Gastrocnemius medialis (tissue), 4 donors: Measurements from ENCODE around the gene TOMM70.

Experiments used
- CTCF ChIP-seq, 5 experiments: fragments of 450-650 bp in 3 of 5; fragments of 200-600 bp in 2 of 5; sonication (generic) in 2 of 5; IDR thresholded peaks in 4 of 5; conservative IDR thresholded peaks in 1 of 5; 1 replicate in 4 of 5; 2 replicates in 1 of 5; pipeline ENCODE4 v1.5.1; 2016 to 2019; ENCODE audit warnings: antibody characterized with exemption in 5 of 5, mild to moderate bottlenecking in 3 of 5, moderate library complexity in 3 of 5
- POLR2A ChIP-seq, 2 donors: fragments of 450-650 bp; IDR thresholded peaks; one replicate each; pipeline ENCODE4 v1.6.1; 2017; ENCODE audit warnings: antibody characterized with exemption in 2 of 2, mild to moderate bottlenecking in 2 of 2, moderate library complexity in 2 of 2

DNA sequence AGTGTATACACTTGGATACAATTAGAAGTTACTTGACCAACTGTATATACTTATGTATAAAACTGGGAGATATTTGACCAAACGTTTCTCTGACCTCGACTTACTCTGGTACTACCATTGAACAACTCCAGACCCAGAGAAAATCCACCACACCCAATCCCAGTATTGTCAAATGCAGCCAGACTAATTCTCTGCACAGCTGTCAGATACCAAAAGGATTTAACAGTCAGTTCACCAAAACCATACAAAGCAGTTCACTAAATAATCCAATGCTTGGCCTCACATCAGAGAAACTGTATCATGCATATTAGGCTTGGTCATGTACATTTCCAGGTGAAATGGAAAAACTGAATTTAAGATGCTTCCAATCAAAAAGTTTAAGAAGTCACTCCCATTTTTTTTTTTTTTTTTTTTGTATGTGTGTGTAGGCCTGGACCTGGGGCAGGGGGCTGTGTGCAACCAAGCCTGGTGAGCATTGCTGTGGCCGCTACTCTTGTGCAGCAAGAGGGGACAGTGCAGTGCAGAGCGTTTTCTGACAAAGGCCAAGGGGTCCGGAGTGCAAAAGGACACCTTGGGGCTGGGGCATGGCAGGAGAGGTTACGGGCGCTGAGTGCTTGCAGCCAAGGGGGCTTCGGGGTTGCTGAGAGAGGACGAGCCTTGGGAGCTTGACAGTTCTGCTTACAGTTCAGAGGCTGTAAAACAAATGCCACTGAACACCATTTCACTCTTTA is 1.4 kb downstream of the TOMM70 start:
- TF ChIP-seq POLR2A (IDR thresholded peaks at IDR 0.05), result no peak
- no peak for TF ChIP-seq CTCF (IDR thresholded peaks at IDR 0.05 in 4 of 5, conservative IDR thresholded peaks at IDR 0.05 in 1 of 5)
